Sigmoid colon (tissue), 7 donors: Measurements from ENCODE around the gene ZNF93. TPM values are rescaled to one million over a fixed set of nuclear protein-coding genes. Genes with fewer than 3 reads are reported as not detected.
"Not testable (repeated sequence)": the region's sequence is repeated elsewhere in the genome, so short reads cannot be mapped to it uniquely, and the experiment has no call there.

Source experiments
- DNase-seq: peaks from one replicate; pipeline ENCODE4 v3.0.0-alpha.2; 2019
- H3K27ac ChIP-seq, 4 donors: fragments of 200-600 bp; sonication (generic); one replicate each; pipeline ENCODE4 v1.5.1; 2016 to 2019; ENCODE audit warnings: mild to moderate bottlenecking in 1 of 4
- H3K27me3 ChIP-seq, 3 donors: fragments of 200-600 bp; sonication (generic); one replicate each; pipeline ENCODE4 v1.5.1; 2019; ENCODE audit warnings: mild to moderate bottlenecking in 1 of 3
- H3K36me3 ChIP-seq, 4 donors: fragments of 200-600 bp; sonication (generic); one replicate each; pipeline ENCODE4 v1.5.1; 2016 to 2019
- H3K4me1 ChIP-seq, 4 donors: fragments of 200-600 bp; sonication (generic); one replicate each; pipeline ENCODE4 v1.5.1; 2017 to 2019
- H3K4me3 ChIP-seq, 4 donors: fragments of 200-600 bp; sonication (generic); one replicate each; pipeline ENCODE4 v1.5.1; 2017 to 2019; ENCODE audit warnings: mild to moderate bottlenecking in 2 of 4, moderate library complexity in 1 of 4
- H3K9me3 ChIP-seq, 4 donors: fragments of 200-600 bp in 3 of 4; sonication (generic) in 3 of 4; one replicate each; pipeline versions ENCODE4 v1.5.1 to v1.6.1; 2013 to 2019
- EP300 ChIP-seq, 4 donors: sonication (generic); formaldehyde crosslinking; IDR thresholded peaks; one replicate each; pipeline ENCODE4 v1.6.1; 2017; ENCODE audit warnings: antibody characterized with exemption in 4 of 4
- POLR2A ChIP-seq, 2 donors: fragments of 450-650 bp; IDR thresholded peaks; one replicate each; pipeline ENCODE4 v1.6.1; 2016; ENCODE audit warnings: antibody characterized with exemption in 2 of 2, mild to moderate bottlenecking in 2 of 2, moderate library complexity in 2 of 2
- POLR2AphosphoS5 ChIP-seq, 4 donors: sonication (generic); formaldehyde crosslinking; IDR thresholded peaks; one replicate each; pipeline ENCODE4 v1.6.1; 2017; ENCODE audit warnings: antibody characterized with exemption in 4 of 4
- WGBS, 2 donors: extraction: QIAGEN DNeasy Blood & Tissue Kit; methylation state at CpG; one replicate each; pipeline ENCODE4 v1.1.7; 2013; 5-methylcytosine and 5-hydroxymethylcytosine counted together
- intact Hi-C: fragments of 100-400 bp; cut with DNase I; formaldehyde crosslinking; loops from one replicate; pipeline ENCODE4 v1.15.1; 2023
- polyA plus RNA-seq, 3 donors: library from polyadenylated mRNA; stranded (reverse); fragments of 200-250 nt; gene quantifications; one replicate each; pipeline ENCODE4 v1.2.3, GENCODE V29; 2013
- total RNA-seq, 4 donors: library from RNA; depleted of rRNA; stranded (reverse); fragments of >200 nt; gene quantifications; one replicate each; pipeline ENCODE4 v1.1.0, GENCODE V29; 2016
- TF ChIP-seq, protein P1 (sequence below), 4 experiments: fragments of 450-650 bp in 3 of 4; fragments of 200-600 bp in 1 of 4; IDR thresholded peaks; one replicate each; pipeline ENCODE4 v1.5.1; 2016 to 2019; ENCODE audit warnings: antibody characterized with exemption in 4 of 4, mild to moderate bottlenecking in 3 of 4, moderate library complexity in 2 of 4
- donor health status: healthy with polysubstance abuse.
- donor health status: Bipolar disorder and iron deficiency.
- donor health status: healthy.

ZNF93 gene
- total and polyA plus RNA-seq, 7 donors: 1.2 to 14.4 (median 5.1) TPM

DNA sequence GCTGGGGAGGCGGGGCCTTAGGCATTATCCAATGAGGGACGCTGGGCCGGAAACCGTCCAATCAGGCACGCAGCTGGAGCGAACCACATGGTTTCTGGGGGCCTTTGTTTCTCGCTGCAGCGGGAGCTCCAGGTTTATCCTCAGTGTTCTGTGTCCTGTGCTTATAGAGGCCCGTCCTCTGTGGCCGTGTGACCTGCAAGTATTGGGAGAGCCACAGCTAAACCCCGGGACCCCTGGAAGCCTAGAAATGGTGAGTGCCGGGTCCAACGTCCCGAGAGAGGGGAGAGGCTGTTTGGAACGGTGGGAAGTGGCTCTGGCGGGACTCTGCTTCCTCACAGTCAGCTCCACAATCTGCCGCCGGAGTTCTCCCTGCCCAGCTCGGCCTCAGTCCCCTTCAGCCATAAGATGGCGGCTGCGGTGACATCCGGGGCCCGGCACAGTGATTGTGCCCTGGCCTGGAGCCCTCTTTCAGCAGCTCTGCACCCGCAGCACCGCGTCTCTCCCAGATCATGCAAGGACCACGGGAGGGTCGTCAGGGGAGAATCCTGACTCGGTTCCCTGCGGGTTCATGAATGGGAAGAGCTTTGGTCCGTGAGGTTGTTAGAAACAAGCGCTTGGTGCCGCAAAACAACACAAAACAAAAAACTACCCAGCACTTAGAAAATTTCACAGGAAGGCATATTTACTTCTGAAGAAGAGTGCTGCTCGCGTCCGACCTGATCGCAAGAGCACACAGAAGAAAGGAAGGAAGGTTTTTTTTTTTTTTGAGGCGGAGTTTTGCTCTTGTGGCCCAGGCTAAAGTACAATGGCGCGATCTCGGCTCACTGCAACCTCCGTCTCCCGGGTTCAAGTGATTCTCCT lies 34.8 kb upstream of the ZNF93 start, which contains the start of gene ZNF253:
Gene ZNF253 (plus strand): TSS at position 133 of the 861 bp plus-strand sequence. CDS start 115 bp downstream, at position 248.
- H3K4me3 ChIP-seq: peak within 1 kb of the TSS; percentile 52 to 81 (median 71)
- peak; percentile 98 for DNase-seq
- no peaks in the 10 kb centered on the region for H3K36me3 ChIP-seq
- TF ChIP-seq POLR2AphosphoS5 (IDR thresholded peaks at IDR 0.05) (peak; percentile 91 to 97 (median 95)), POLR2A (IDR thresholded peaks at IDR 0.05) (peak; percentile 83 to 88), EP300 (IDR thresholded peaks at IDR 0.05) (no peak)
- peaks cover 0 to 1% (median 0%) of the 10 kb centered on the region in 3 donors for H3K27me3 ChIP-seq
- peaks cover 0 to 28% (median 20%) of the 10 kb centered on the region in 4 donors for H3K4me1 ChIP-seq
- WGBS, 2 donors: 0% methylated on average over 43 of the region's 43 CpGs
- no peaks in the 10 kb centered on the region for H3K9me3 ChIP-seq
- intact Hi-C loops: loop anchor here (1.0 to 10.0 kb wide), 3 partner anchors 45 to 131 kb away; partner anchors contain the start of genes ZNF14 and ZNF506
- H3K27ac ChIP-seq: peak within 1 kb of the TSS; percentile 89 to 96 (median 90)

GRCh38 chr19:19866611-19867248 lies 34.0 kb upstream of the ZNF93 start:
- Histone ChIP-seq H3K27ac (peak overlapping the region; percentile 89 to 96 (median 90)), H3K4me3 (peak overlapping the region; percentile 52 to 81 (median 71)), H3K27me3 (no peaks in the 10 kb centered on the region), H3K4me1 (peaks cover 0 to 28% (median 20%) of the 10 kb centered on the region in 4 donors), H3K36me3 (no peaks in the 10 kb centered on the region), H3K9me3 (no peaks in the 10 kb centered on the region)
- intact Hi-C loops: loop anchor here (1.0 to 10.0 kb wide), 2 partner anchors 34 to 132 kb away; partner anchors contain the start of genes ZNF14 and ZNF93
- TF ChIP-seq POLR2AphosphoS5 (IDR thresholded peaks at IDR 0.05): no peak
- TF ChIP-seq, protein P1, sequence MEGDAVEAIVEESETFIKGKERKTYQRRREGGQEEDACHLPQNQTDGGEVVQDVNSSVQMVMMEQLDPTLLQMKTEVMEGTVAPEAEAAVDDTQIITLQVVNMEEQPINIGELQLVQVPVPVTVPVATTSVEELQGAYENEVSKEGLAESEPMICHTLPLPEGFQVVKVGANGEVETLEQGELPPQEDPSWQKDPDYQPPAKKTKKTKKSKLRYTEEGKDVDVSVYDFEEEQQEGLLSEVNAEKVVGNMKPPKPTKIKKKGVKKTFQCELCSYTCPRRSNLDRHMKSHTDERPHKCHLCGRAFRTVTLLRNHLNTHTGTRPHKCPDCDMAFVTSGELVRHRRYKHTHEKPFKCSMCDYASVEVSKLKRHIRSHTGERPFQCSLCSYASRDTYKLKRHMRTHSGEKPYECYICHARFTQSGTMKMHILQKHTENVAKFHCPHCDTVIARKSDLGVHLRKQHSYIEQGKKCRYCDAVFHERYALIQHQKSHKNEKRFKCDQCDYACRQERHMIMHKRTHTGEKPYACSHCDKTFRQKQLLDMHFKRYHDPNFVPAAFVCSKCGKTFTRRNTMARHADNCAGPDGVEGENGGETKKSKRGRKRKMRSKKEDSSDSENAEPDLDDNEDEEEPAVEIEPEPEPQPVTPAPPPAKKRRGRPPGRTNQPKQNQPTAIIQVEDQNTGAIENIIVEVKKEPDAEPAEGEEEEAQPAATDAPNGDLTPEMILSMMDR (IDR thresholded peaks at IDR 0.05): no peak
- no peak for TF ChIP-seq EP300 (IDR thresholded peaks at IDR 0.05)
- TF ChIP-seq POLR2A (IDR thresholded peaks at IDR 0.05): no peak
- no peak for DNase-seq
- WGBS, 2 donors: 6 to 7% methylated on average over 23 of the region's 23 CpGs

DNA sequence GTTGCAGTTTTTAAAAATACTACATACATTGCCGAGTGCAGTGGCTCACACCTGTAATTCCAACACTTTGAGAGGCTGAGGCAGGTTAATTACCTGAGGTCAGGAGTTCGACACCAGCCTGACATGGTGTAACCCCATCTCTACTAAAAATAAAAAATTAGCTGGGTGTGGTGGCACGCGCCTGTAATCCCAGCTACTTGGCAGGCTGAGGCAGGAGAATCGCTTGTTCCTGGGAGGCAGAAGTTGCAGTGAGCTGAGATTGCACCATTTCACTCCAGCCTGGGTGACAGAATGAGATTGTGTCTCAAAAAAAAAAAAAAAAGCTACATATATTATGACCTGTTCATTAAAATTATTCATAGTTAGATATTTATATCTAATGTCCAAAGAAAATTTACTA lies 30.7 kb upstream of the ZNF93 start:
- H3K4me1 ChIP-seq: peaks cover 0 to 28% (median 20%) of the 10 kb centered on the region in 4 donors
- intact Hi-C loops: not testable (repeated sequence)

DNA sequence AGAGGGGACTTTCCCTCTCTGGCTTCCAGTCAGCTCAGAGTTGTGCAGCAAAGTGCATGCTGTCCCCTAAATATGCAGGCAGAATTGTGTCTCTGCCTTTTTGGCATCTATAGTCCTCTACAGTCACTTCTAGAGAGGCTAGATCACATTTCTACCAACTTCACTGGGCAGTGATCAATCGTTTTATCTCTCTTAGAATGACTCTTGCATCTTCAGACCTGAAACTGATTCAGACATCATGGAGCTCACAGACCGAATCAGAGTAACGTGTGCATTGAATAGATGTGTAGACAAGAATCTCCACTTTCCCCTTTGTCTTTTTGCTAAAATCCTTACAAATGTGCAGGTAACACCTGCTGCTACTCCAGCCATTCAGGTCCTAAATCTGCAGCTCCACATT lies 28.8 kb upstream of the ZNF93 start:
- H3K4me3 ChIP-seq: no peak overlapping the region
- DNase-seq: no peak
- intact Hi-C loops: no loop called here
- peaks cover 0 to 36% (median 18%) of the 10 kb centered on the region in 4 donors for H3K4me1 ChIP-seq
- TF ChIP-seq POLR2AphosphoS5 (IDR thresholded peaks at IDR 0.05) (no peak), EP300 (IDR thresholded peaks at IDR 0.05) (no peak), POLR2A (IDR thresholded peaks at IDR 0.05) (no peak)
- TF ChIP-seq, protein P1 (IDR thresholded peaks at IDR 0.05): no peak
- no peaks in the 10 kb centered on the region for H3K27me3 ChIP-seq
- peaks cover 0 to 3% (median 0%) of the 10 kb centered on the region in 4 donors for H3K9me3 ChIP-seq
- H3K36me3 ChIP-seq: peaks cover 0 to 7% (median 2%) of the 10 kb centered on the region in 4 donors
- 86 to 90% methylated on average over 3 of the region's 3 CpGs for WGBS, 2 donors
- no peak overlapping the region for H3K27ac ChIP-seq

More for the DNA sequence above, 30.7 kb upstream of the ZNF93 start:
- H3K27me3 ChIP-seq, DNase-seq, H3K9me3 ChIP-seq, H3K36me3 ChIP-seq, H3K27ac ChIP-seq, H3K4me3 ChIP-seq: not testable (repeated sequence)
- 96 to 97% methylated on average over 5 of the region's 5 CpGs for WGBS, 2 donors

- intact Hi-C loops: no loop called here
- TF ChIP-seq POLR2AphosphoS5 (IDR thresholded peaks at IDR 0.05): no peak
- TF ChIP-seq POLR2A (IDR thresholded peaks at IDR 0.05): no peak
- TF ChIP-seq, protein P1 (IDR thresholded peaks at IDR 0.05): no peak
- TF ChIP-seq EP300 (IDR thresholded peaks at IDR 0.05): no peak
- Histone ChIP-seq H3K36me3 (peaks cover 0 to 7% (median 2%) of the 10 kb centered on the region in 4 donors), H3K27me3 (no peaks in the 10 kb centered on the region), H3K27ac (no peak overlapping the region), H3K4me1 (peaks cover 0 to 22% (median 5%) of the 10 kb centered on the region in 4 donors), H3K9me3 (peaks cover 0 to 3% (median 0%) of the 10 kb centered on the region in 4 donors), H3K4me3 (no peak overlapping the region)
- no peak for DNase-seq
These were observed 27.4 kb upstream of the ZNF93 start for GRCh38 chr19:19873381-19873780.
